HEK293 (cell line): ENCODE results near the gene PPP2R2D.

Experiments
- ZFP37 ChIP-seq: fragments of 450-650 bp; formaldehyde crosslinking; IDR thresholded peaks from 2 replicates; pipeline ENCODE4 v1.5.1; 2016; ENCODE audit warnings: missing biosample characterization, missing genetic modification characterization
- ZNF184 ChIP-seq: fragments of 450-650 bp; IDR thresholded peaks from 2 replicates; pipeline ENCODE4 v1.5.1; 2018; ENCODE audit warnings: missing biosample characterization, mild to moderate bottlenecking, missing genetic modification characterization

- TF ChIP-seq ZFP37 (tag by site-specific recombination) (no peak), ZNF184 (tag by site-specific recombination) (no peak)
Observed at GRCh38 chr10:131858583-131859340, 42.0 kb upstream of the PPP2R2D start.
